Right forelimb (tissue), 1 donor: Measurements from ENCODE around the gene ANKRD17.

Experiments
- DNase-seq: peaks from one replicate; pipeline ENCODE4 v3.0.0-alpha.2; 2018

Gene ANKRD17

GRCh38 chr4:73103799-73104503 lies 154.6 kb downstream of the ANKRD17 start:
- DNase-seq: no peak

GRCh38 chr4:73099143-73099542 lies 159.5 kb downstream of the ANKRD17 start:
- no peak for DNase-seq

GRCh38 chr4:73098713-73099112 lies 159.9 kb downstream of the ANKRD17 start:
- DNase-seq: no peak

GRCh38 chr4:73098016-73098415 lies 160.6 kb downstream of the ANKRD17 start:
- DNase-seq: no peak

GRCh38 chr4:73092868-73093267 lies 165.7 kb downstream of the ANKRD17 start:
- no peak for DNase-seq

GRCh38 chr4:73090738-73091137 lies 167.9 kb downstream of the ANKRD17 start:
- no peak for DNase-seq

- DNase-seq: no peak
Observed at GRCh38 chr4:73087871-73088270, 170.7 kb downstream of the ANKRD17 start.

GRCh38 chr4:73086095-73086868 lies 172.3 kb downstream of the ANKRD17 start:
- no peak for DNase-seq

GRCh38 chr4:73080789-73081188 lies 177.8 kb downstream of the ANKRD17 start:
- DNase-seq: no peak

- no peak for DNase-seq
Observed at GRCh38 chr4:73075832-73076231, 182.8 kb downstream of the ANKRD17 start.

- DNase-seq: no peak
Observed at GRCh38 chr4:73070074-73070390, 188.6 kb downstream of the ANKRD17 start.

GRCh38 chr4:73069338-73070073 lies 189.1 kb downstream of the ANKRD17 start, which contains the start of gene COX18:
TSS of gene COX18 (minus strand) at chr4:73069716. CDS start at chr4:73069649, 67 bp downstream.
- DNase-seq: peak; percentile 99

- no peak for DNase-seq
Observed at GRCh38 chr4:73068491-73069337, 189.9 kb downstream of the ANKRD17 start.

GRCh38 chr4:73067971-73068394 lies 190.6 kb downstream of the ANKRD17 start:
- DNase-seq: no peak

GRCh38 chr4:73066928-73067327 lies 191.7 kb downstream of the ANKRD17 start:
- no peak for DNase-seq

- no peak for DNase-seq
Observed at GRCh38 chr4:73066445-73066844, 192.2 kb downstream of the ANKRD17 start.

GRCh38 chr4:73064536-73064935 lies 194.1 kb downstream of the ANKRD17 start:
- DNase-seq: no peak

GRCh38 chr4:73055241-73055897 lies 203.2 kb downstream of the ANKRD17 start:
- DNase-seq: no peak

GRCh38 chr4:73053974-73054480 lies 204.6 kb downstream of the ANKRD17 start:
- no peak for DNase-seq

- no peak for DNase-seq
Observed at GRCh38 chr4:73053076-73053475, 205.5 kb downstream of the ANKRD17 start.

GRCh38 chr4:73051625-73052024 lies 207.0 kb downstream of the ANKRD17 start:
- DNase-seq: no peak

- no peak for DNase-seq
Observed at GRCh38 chr4:73045879-73046278, 212.7 kb downstream of the ANKRD17 start.
